Sigmoid colon (tissue), 7 donors: ENCODE results near the gene PSMG4. TPM values are rescaled to one million over a fixed set of nuclear protein-coding genes. Genes with fewer than 3 reads are reported as not detected.

Source experiments
- DNase-seq: peaks from one replicate; pipeline ENCODE4 v3.0.0-alpha.2; 2019
- H3K27ac ChIP-seq, 4 donors: fragments of 200-600 bp; sonication (generic); one replicate each; pipeline ENCODE4 v1.5.1; 2016 to 2019; ENCODE audit warnings: mild to moderate bottlenecking in 1 of 4
- H3K27me3 ChIP-seq, 3 donors: fragments of 200-600 bp; sonication (generic); one replicate each; pipeline ENCODE4 v1.5.1; 2019; ENCODE audit warnings: mild to moderate bottlenecking in 1 of 3
- H3K36me3 ChIP-seq, 4 donors: fragments of 200-600 bp; sonication (generic); one replicate each; pipeline ENCODE4 v1.5.1; 2016 to 2019
- H3K4me1 ChIP-seq, 4 donors: fragments of 200-600 bp; sonication (generic); one replicate each; pipeline ENCODE4 v1.5.1; 2017 to 2019
- H3K4me3 ChIP-seq, 4 donors: fragments of 200-600 bp; sonication (generic); one replicate each; pipeline ENCODE4 v1.5.1; 2017 to 2019; ENCODE audit warnings: mild to moderate bottlenecking in 2 of 4, moderate library complexity in 1 of 4
- H3K9me3 ChIP-seq, 4 donors: fragments of 200-600 bp in 3 of 4; sonication (generic) in 3 of 4; one replicate each; pipeline versions ENCODE4 v1.5.1 to v1.6.1; 2013 to 2019
- CTCF ChIP-seq, 4 experiments: fragments of 450-650 bp in 3 of 4; fragments of 200-600 bp in 1 of 4; IDR thresholded peaks; one replicate each; pipeline ENCODE4 v1.5.1; 2016 to 2019; ENCODE audit warnings: antibody characterized with exemption in 4 of 4, mild to moderate bottlenecking in 3 of 4, moderate library complexity in 2 of 4
- EP300 ChIP-seq, 4 donors: sonication (generic); formaldehyde crosslinking; IDR thresholded peaks; one replicate each; pipeline ENCODE4 v1.6.1; 2017; ENCODE audit warnings: antibody characterized with exemption in 4 of 4
- POLR2A ChIP-seq, 2 donors: fragments of 450-650 bp; IDR thresholded peaks; one replicate each; pipeline ENCODE4 v1.6.1; 2016; ENCODE audit warnings: antibody characterized with exemption in 2 of 2, mild to moderate bottlenecking in 2 of 2, moderate library complexity in 2 of 2
- POLR2AphosphoS5 ChIP-seq, 4 donors: sonication (generic); formaldehyde crosslinking; IDR thresholded peaks; one replicate each; pipeline ENCODE4 v1.6.1; 2017; ENCODE audit warnings: antibody characterized with exemption in 4 of 4
- WGBS, 2 donors: extraction: QIAGEN DNeasy Blood & Tissue Kit; methylation state at CpG; one replicate each; pipeline ENCODE4 v1.1.7; 2013; 5-methylcytosine and 5-hydroxymethylcytosine counted together
- intact Hi-C: fragments of 100-400 bp; cut with DNase I; formaldehyde crosslinking; loops from one replicate; pipeline ENCODE4 v1.15.1; 2023
- polyA plus RNA-seq, 3 donors: library from polyadenylated mRNA; stranded (reverse); fragments of 200-250 nt; gene quantifications; one replicate each; pipeline ENCODE4 v1.2.3, GENCODE V29; 2013
- total RNA-seq, 4 donors: library from RNA; depleted of rRNA; stranded (reverse); fragments of >200 nt; gene quantifications; one replicate each; pipeline ENCODE4 v1.1.0, GENCODE V29; 2016
- donor health status: healthy with polysubstance abuse.
- donor health status: Bipolar disorder and iron deficiency.
- donor health status: healthy.

PSMG4 gene
- total and polyA plus RNA-seq, 7 donors: 14.6 to 39.0 (median 30.0) TPM

DNA sequence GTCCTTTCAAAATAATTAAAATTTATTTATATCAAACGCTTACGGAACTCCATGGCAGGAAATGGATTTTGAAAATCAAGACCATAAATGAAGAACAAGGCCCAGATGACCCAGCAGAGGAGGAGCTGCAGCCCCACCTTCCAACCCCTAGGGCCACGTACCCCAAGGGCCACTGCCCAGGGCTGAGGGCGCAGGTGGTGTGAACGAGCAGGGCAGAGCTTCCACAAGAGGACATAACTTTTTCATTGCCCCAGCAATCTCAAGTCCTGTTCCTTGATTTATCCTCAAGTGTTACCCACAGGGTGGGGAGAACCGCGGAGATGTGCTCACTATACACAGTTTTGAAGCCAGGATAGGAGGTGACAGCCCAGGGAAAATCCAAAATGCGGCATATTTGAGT, 42.8 kb downstream of the PSMG4 start:
- Histone ChIP-seq H3K9me3 (no peaks in the 10 kb centered on the region), H3K36me3 (peaks cover 0 to 12% (median 0%) of the 10 kb centered on the region in 4 donors), H3K27me3 (no peaks in the 10 kb centered on the region), H3K4me1 (no peaks in the 10 kb centered on the region), H3K27ac (no peak overlapping the region), H3K4me3 (no peak overlapping the region)
- WGBS, 2 donors: 95 to 97% methylated on average over 8 of the region's 8 CpGs
- TF ChIP-seq POLR2AphosphoS5 (IDR thresholded peaks at IDR 0.05) (no peak), EP300 (IDR thresholded peaks at IDR 0.05) (no peak), CTCF (IDR thresholded peaks at IDR 0.05) (no peak), POLR2A (IDR thresholded peaks at IDR 0.05) (no peak)
- intact Hi-C loops: no loop called here
- DNase-seq: peak; percentile 44

DNA sequence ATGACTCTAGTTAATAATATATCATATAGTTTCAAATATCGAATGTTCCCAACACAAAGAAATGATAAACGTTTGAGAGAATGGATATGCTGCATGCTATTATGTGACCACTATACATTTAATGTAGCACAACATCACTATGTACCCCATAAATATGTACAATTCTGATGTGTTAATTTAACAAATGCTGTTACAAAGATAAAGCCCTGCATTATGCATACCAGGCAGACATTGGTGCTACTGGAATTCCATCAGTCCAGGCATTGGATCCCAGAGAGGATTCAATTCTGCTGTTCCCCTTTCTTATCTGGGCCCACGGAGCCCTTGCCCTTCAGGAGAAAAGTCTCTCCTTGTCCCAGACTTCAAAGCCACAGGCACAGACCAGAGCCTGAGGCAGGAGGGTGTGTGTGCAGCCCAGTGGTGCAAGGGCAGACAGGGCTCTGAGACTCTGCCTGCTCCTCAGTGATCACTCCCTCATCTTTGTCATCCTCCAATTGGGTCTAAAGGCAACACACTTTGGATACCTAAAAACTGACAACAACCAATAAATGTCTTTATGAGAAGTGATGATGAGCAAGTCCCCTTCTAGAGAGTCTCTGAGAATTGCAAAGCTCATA, 45.2 kb downstream of the PSMG4 start:
- no peaks in the 10 kb centered on the region for H3K27me3 ChIP-seq
- peaks cover 0 to 11% (median 0%) of the 10 kb centered on the region in 4 donors for H3K36me3 ChIP-seq
- peak; percentile 29 for DNase-seq
- H3K27ac ChIP-seq: no peak overlapping the region
- H3K9me3 ChIP-seq: no peaks in the 10 kb centered on the region
- TF ChIP-seq CTCF (IDR thresholded peaks at IDR 0.05) (no peak), POLR2A (IDR thresholded peaks at IDR 0.05) (no peak), EP300 (IDR thresholded peaks at IDR 0.05) (no peak)
- no peaks in the 10 kb centered on the region for H3K4me1 ChIP-seq
- WGBS, 2 donors: 90 to 92% methylated on average over 3 of the region's 3 CpGs
- H3K4me3 ChIP-seq: no peak overlapping the region
- intact Hi-C loops: no loop called here

DNA sequence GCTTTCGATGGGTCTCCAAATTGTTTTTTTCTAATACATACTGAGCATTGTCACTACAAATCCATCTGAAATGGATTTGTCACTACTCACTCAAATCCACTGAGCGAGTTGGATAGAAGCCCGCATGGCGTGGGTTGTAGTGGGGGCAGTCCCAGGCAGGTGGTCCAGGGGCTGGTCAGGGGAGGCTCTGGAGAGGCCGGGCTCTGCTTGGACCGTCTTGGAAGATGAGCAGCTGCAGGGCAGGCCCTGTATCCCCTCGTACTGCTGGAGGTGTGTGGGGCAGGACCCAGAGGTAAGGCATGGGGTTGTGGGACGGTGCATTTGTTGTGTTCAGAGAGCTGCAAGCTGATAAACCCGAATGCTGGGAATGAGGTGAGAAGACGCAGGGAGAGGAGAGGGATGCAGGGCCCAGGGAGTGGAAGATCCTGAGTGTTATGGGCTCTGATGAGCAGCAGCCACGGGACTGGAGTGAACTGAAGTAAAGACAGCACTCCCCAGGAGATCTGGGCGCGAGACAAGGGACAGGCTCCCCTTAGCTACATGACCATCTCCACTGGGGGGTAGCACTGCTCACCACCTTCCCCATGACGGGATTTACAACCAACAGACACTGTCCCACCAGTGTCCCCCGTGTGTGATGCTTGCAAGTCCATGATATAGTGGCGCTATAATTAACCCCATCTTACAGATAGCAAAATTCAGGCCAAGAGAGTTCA, 45.9 kb downstream of the PSMG4 start:
- 92 to 93% methylated on average over 16 of the region's 16 CpGs for WGBS, 2 donors
- H3K4me1 ChIP-seq: no peaks in the 10 kb centered on the region
- H3K27ac ChIP-seq: no peak overlapping the region
- DNase-seq: peak; percentile 45
- TF ChIP-seq CTCF (IDR thresholded peaks at IDR 0.05) (no peak), POLR2A (IDR thresholded peaks at IDR 0.05) (no peak), POLR2AphosphoS5 (IDR thresholded peaks at IDR 0.05) (no peak), EP300 (IDR thresholded peaks at IDR 0.05) (no peak)
- no peaks in the 10 kb centered on the region for H3K27me3 ChIP-seq
- H3K36me3 ChIP-seq: peaks cover 0 to 11% (median 0%) of the 10 kb centered on the region in 4 donors
- intact Hi-C loops: no loop called here
- H3K4me3 ChIP-seq: no peak overlapping the region
- H3K9me3 ChIP-seq: no peaks in the 10 kb centered on the region

- Histone ChIP-seq H3K36me3 (peaks cover 0 to 11% (median 0%) of the 10 kb centered on the region in 4 donors), H3K4me3 (no peak overlapping the region), H3K9me3 (no peaks in the 10 kb centered on the region), H3K4me1 (no peaks in the 10 kb centered on the region), H3K27me3 (no peaks in the 10 kb centered on the region), H3K27ac (no peak overlapping the region)
- DNase-seq: peak; percentile 14
- WGBS, 2 donors: 88 to 94% methylated on average over 8 of the region's 8 CpGs
- intact Hi-C loops: no loop called here
- TF ChIP-seq CTCF (IDR thresholded peaks at IDR 0.05) (no peak), POLR2AphosphoS5 (IDR thresholded peaks at IDR 0.05) (no peak), POLR2A (IDR thresholded peaks at IDR 0.05) (no peak), EP300 (IDR thresholded peaks at IDR 0.05) (no peak)
Observed at GRCh38 chr6:3305216-3305565, 46.4 kb downstream of the PSMG4 start.
